Measurements from ENCODE around the gene MINDY1. TPM values are rescaled to one million over a fixed set of nuclear protein-coding genes. Genes with fewer than 3 reads are reported as not detected.

Gene MINDY1
- total and polyA plus RNA-seq, 10 of the 15 experiments (the other 5 are each of a cell fraction or from before 2014, with no cell fraction given), result 0.48 to 8.8 (median 5.0) TPM

GRCh38 chr1:150967936-150968335 lies 38.8 kb downstream of the MINDY1 start:
- POLR2A ChIA-PET, result interaction anchor here (0.6 kb wide), 1 partner anchor 70 kb away, joined by 5 read pairs; no protein-coding TSS in a partner anchor
- CTCF ChIA-PET, result interaction anchor here (0.6 to 1.1 kb wide), 2 partner anchors 10 to 17 kb away, joined by 3 to 4 read pairs; no protein-coding TSS in a partner anchor
- H3K4me3 ChIP-seq, result no peak overlapping the region
- RAD21 ChIA-PET (ENCODE audit: unreplicated experiment), result no interaction called here
- no peak overlapping the region for H2AFZ ChIP-seq (ENCODE audit: control insufficient read depth, low read depth, low read length)
- BruUV-seq (replicated peaks), result no TSS peak
- no peak for ATAC-seq
- H3K36me3 ChIP-seq (ENCODE audit: control insufficient read depth in 2 of 2, insufficient read depth in 2 of 2, low read length in 1 of 2), result peaks cover 22 to 27% of the 10 kb centered on the region in 2 experiments
- TF ChIP-seq BACH1 (IDR thresholded peaks at IDR 0.05; ENCODE audit: borderline replicate concordance) (no peak), ESRRA (IDR thresholded peaks at IDR 0.05; ENCODE audit: low read length) (no peak), EZH2 (IDR thresholded peaks at IDR 0.05; ENCODE audit: borderline replicate concordance, control insufficient read depth, low read depth, low read length) (no peak), NFYB (IDR thresholded peaks at IDR 0.05; ENCODE audit: insufficient read depth, low read depth, low read length) (no peak), NRF1 (conservative IDR thresholded peaks at IDR 0.05; ENCODE audit: low read depth, low read length) (no peak), TBL1XR1 (IDR thresholded peaks at IDR 0.05; ENCODE audit: low read depth, low read length) (no peak)
- H3K4me1 ChIP-seq (ENCODE audit: control insufficient read depth, insufficient read depth, low read length), result peaks cover 7% of the 10 kb centered on the region; the same call in 1 of the 2 replicates
- in situ Hi-C loops (cut with MboI) (no loop called here), intact Hi-C loops (cut with micrococcal nuclease; ENCODE audit: unreplicated experiment) (no loop called here)
- H4K20me1 ChIP-seq (ENCODE audit: control insufficient read depth, insufficient read depth), result no peaks in the 10 kb centered on the region
- no peak overlapping the region for H3K9ac ChIP-seq (ENCODE audit: control insufficient read depth, insufficient read depth, low read length)
- SMC1A ChIA-PET (ENCODE audit: uncharacterized antibody, unreplicated experiment), result no interaction called here
- FAIRE-seq, result no peak
- H3K27me3 ChIP-seq (replicated peaks in 1 of 2; ENCODE audit: control insufficient read depth in 2 of 2, insufficient read depth in 2 of 2, low read length in 1 of 2), result no peaks in the 10 kb centered on the region
- 99% methylated on average over 13 of the region's 13 CpGs for WGBS (ENCODE audit: insufficient coverage, insufficient replicate concordance, low lambda C conversion rate, missing lambda C conversion rate)
- DNase-seq (ENCODE audit: low read depth, low spot score), result no peak
- H3K79me2 ChIP-seq (ENCODE audit: control insufficient read depth, insufficient read depth, low read length), result peaks cover 23% of the 10 kb centered on the region
- H3K4me2 ChIP-seq (ENCODE audit: control insufficient read depth, insufficient read depth), result no peak overlapping the region
- no peak overlapping the region for H3K27ac ChIP-seq (ENCODE audit: control insufficient read depth, insufficient read depth)
- H3K9me3 ChIP-seq (replicated peaks; ENCODE audit: control insufficient read depth, insufficient read depth, low read length), result no peaks in the 10 kb centered on the region

- CTCF ChIA-PET, result interaction anchor here (1.0 to 1.3 kb wide), 4 partner anchors 11 to 286 kb away, joined by 3 to 6 read pairs (median 4); no protein-coding TSS in a partner anchor
- RAD21 ChIA-PET (ENCODE audit: unreplicated experiment), result no interaction called here
- H3K9me3 ChIP-seq (replicated peaks; ENCODE audit: control insufficient read depth, insufficient read depth, low read length), result no peaks in the 10 kb centered on the region
- TF ChIP-seq CEBPB (IDR thresholded peaks at IDR 0.05; ENCODE audit: borderline replicate concordance in 1 of 2, low read depth in 2 of 2, low read length in 2 of 2), result no peak
- no peak for TF ChIP-seq MLLT1 (IDR thresholded peaks at IDR 0.05)
- TF ChIP-seq ETV6 (conservative IDR thresholded peaks at IDR 0.05 in 1 of 2, IDR thresholded peaks at IDR 0.05 in 1 of 2; ENCODE audit: borderline replicate concordance in 1 of 2, low read depth in 1 of 2), result no peak
- no peak for TF ChIP-seq KLF5 (IDR thresholded peaks at IDR 0.05; ENCODE audit: partially characterized antibody)
- no peak for TF ChIP-seq ATF7 (IDR thresholded peaks at IDR 0.05; ENCODE audit: low read depth)
- DNase-seq (ENCODE audit: low read depth, low spot score) (no peak), ATAC-seq (no peak), FAIRE-seq (no peak)
- no peaks in the 10 kb centered on the region for H3K4me1 ChIP-seq (ENCODE audit: control insufficient read depth, insufficient read depth, low read length)
- BruUV-seq (replicated peaks), result no TSS peak
- SMC1A ChIA-PET (ENCODE audit: uncharacterized antibody, unreplicated experiment), result interaction anchor here (0.9 kb wide), 1 partner anchor 8 kb away, joined by 3 read pairs; no protein-coding TSS in a partner anchor
- POLR2A ChIA-PET, result interaction anchor here (0.5 kb wide), 1 partner anchor 125 kb away, joined by 3 read pairs; no protein-coding TSS in a partner anchor
- H3K4me2 ChIP-seq (ENCODE audit: control insufficient read depth, insufficient read depth), result no peak overlapping the region
- no peak overlapping the region for H2AFZ ChIP-seq (ENCODE audit: control insufficient read depth, low read depth, low read length)
- intact Hi-C loops (cut with micrococcal nuclease; ENCODE audit: unreplicated experiment) (no loop called here), in situ Hi-C loops (cut with MboI) (no loop called here)
- no peaks in the 10 kb centered on the region for H4K20me1 ChIP-seq (ENCODE audit: control insufficient read depth, insufficient read depth)
- no peak overlapping the region for H3K9ac ChIP-seq (ENCODE audit: control insufficient read depth, insufficient read depth, low read length)
- H3K27me3 ChIP-seq (replicated peaks in 1 of 2; ENCODE audit: control insufficient read depth in 2 of 2, insufficient read depth in 2 of 2, low read length in 1 of 2), result no peaks in the 10 kb centered on the region
- 78% methylated on average over 6 of the region's 6 CpGs for WGBS (ENCODE audit: insufficient coverage, insufficient replicate concordance, low lambda C conversion rate, missing lambda C conversion rate)
- no peak overlapping the region for H3K27ac ChIP-seq (ENCODE audit: control insufficient read depth, insufficient read depth)
- H3K79me2 ChIP-seq (ENCODE audit: control insufficient read depth, insufficient read depth, low read length), result peaks cover 7% of the 10 kb centered on the region
- H3K36me3 ChIP-seq (ENCODE audit: control insufficient read depth in 2 of 2, insufficient read depth in 2 of 2, low read length in 1 of 2), result peaks cover 22 to 37% of the 10 kb centered on the region in 2 experiments
- H3K4me3 ChIP-seq, result no peak overlapping the region
Measured at GRCh38 chr1:150966011-150966410, 40.7 kb downstream of the MINDY1 start.
